SJCRH30 (cell line): ENCODE measurements around the gene UBE2J2. TPM values are rescaled to one million over a fixed set of nuclear protein-coding genes. Genes with fewer than 3 reads are reported as not detected.
A peak's percentile ranks its signal among the peaks of the same experiment; 100 is the strongest.
"Not testable (repeated sequence)": the region's sequence is repeated elsewhere in the genome, so short reads cannot be mapped to it uniquely, and the experiment has no call there.

Experiments
- DNase-seq, 2 experiments: peaks; one replicate each; pipeline ENCODE4 v3.0.0-alpha.2; 2015 to 2020
- H3K27ac ChIP-seq: fragments of 250-450 bp; sonication (Bioruptor Pico); 2 replicates; pipeline ENCODE4 v1.5.1; 2020; ENCODE audit warnings: mild to moderate bottlenecking, moderate library complexity
- H3K27me3 ChIP-seq: fragments of 250-450 bp; sonication (Bioruptor Pico); 2 replicates; pipeline ENCODE4 v1.5.1; 2020; ENCODE audit warnings: mild to moderate bottlenecking, moderate library complexity
- H3K36me3 ChIP-seq: fragments of 250-450 bp; sonication (Bioruptor Pico); 2 replicates; pipeline ENCODE4 v1.5.1; 2020; ENCODE audit warnings: mild to moderate bottlenecking, moderate library complexity
- H3K4me1 ChIP-seq: fragments of 250-450 bp; sonication (Bioruptor Pico); 2 replicates; pipeline ENCODE4 v1.5.1; 2020; ENCODE audit warnings: mild to moderate bottlenecking, moderate library complexity
- H3K4me3 ChIP-seq: fragments of 250-450 bp; sonication (Bioruptor Pico); 2 replicates; pipeline ENCODE4 v1.5.1; 2020; ENCODE audit warnings: mild to moderate bottlenecking, moderate library complexity
- H3K9me3 ChIP-seq: fragments of 250-450 bp; sonication (Bioruptor Pico); replicated peaks from 2 replicates; pipeline ENCODE4 v1.5.1; 2020; ENCODE audit warnings: mild to moderate bottlenecking, moderate library complexity
- total RNA-seq: library from RNA; depleted of rRNA; stranded (reverse); fragments of >200 nt; shearing (Covaris generic); gene quantifications from 2 replicates; pipeline ENCODE4 v1.2.3, GENCODE V29; 2014

The UBE2J2 gene
- total RNA-seq, 1 experiment from 2014 or later, result 115 TPM

DNA sequence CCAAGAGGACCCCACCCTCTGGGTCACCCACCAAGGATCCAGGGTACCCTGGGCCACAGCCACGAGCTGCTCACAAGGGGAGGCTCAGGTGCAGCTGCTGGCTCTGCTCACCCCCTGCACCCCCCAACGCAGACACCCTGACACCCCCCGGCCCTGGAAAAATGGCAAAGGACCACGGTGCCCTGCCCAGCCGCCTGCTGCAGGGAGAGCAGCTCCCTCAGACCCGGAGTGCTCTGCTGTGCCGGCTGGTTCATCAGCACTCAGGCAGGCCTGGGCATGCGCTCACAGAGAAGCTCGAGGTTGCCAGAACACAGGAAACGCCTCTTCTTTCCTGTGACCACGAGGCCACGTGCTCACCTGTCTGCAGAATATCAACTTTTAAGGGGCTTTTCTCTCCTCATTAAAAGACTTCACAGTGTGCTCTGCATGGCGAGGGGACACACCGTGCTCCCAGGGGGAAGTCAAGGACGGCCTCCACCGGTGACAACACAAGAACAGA lies 22.8 kb downstream of the UBE2J2 start:
- peak in 1 of 2 experiments; percentile 47 for DNase-seq
- Histone ChIP-seq H3K4me1 (peaks cover 4% of the 10 kb centered on the region; the same call in 1 of the 2 replicates), H3K36me3 (peaks cover 20% of the 10 kb centered on the region), H3K27me3 (no peaks in the 10 kb centered on the region), H3K9me3 (no peaks in the 10 kb centered on the region), H3K27ac (no peak overlapping the region), H3K4me3 (no peak overlapping the region)

GRCh38 chr1:1248009-1248913 lies 25.4 kb downstream of the UBE2J2 start:
- H3K4me1 ChIP-seq, H3K36me3 ChIP-seq, DNase-seq, H3K27ac ChIP-seq, H3K27me3 ChIP-seq, H3K9me3 ChIP-seq, H3K4me3 ChIP-seq: not testable (repeated sequence)

DNA sequence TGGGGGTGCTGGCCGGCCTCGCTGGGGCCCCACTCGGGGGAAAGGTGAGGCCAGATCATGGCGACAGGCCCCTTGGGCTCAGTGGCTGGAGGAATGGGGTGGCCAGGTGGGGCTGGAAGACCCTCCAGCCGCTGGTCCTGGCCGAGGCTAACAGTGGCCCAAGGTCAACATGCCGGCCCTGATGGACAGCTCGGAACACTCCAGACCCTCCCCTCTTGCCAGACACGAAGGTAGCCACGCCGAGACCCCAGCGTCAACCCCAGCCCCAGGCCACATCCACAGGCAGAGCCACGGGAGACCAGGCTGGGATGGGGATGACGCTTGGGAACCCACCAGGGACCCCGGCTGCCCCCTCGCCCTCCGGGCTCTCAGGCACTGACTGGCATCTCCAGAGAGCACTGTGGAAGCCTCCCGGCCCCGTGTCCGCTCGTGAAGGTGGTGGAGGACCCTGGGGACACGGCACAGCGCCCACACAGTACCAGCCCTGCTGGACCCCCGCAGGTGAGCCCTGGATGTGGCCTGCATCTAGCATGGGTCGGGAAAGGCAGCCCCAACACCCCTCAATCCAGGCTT lies 26.2 kb downstream of the UBE2J2 start:
- Histone ChIP-seq H3K36me3 (no peaks in the 10 kb centered on the region), H3K4me3 (no peak overlapping the region), H3K27ac (no peak overlapping the region), H3K9me3 (no peaks in the 10 kb centered on the region), H3K4me1 (peaks cover 4% of the 10 kb centered on the region; the same call in 1 of the 2 replicates), H3K27me3 (peaks cover 8% of the 10 kb centered on the region; the same call in 1 of the 2 replicates)
- DNase-seq, result no peak

GRCh38 chr1:1246577-1247340 lies 26.9 kb downstream of the UBE2J2 start, which contains the start of gene C1QTNF12:
Gene C1QTNF12, minus strand, starts transcription at chr1:1246722. Its CDS starts 32 bp downstream, at chr1:1246690.
- H3K27me3 ChIP-seq, result peaks cover 14% of the 10 kb centered on the region; the same call in 1 of the 2 replicates
- H3K9me3 ChIP-seq, result no peaks in the 10 kb centered on the region
- DNase-seq, result no peak
- no peak within 1 kb of the TSS for H3K27ac ChIP-seq
- H3K4me1 ChIP-seq, result peaks cover 4% of the 10 kb centered on the region; the same call in 1 of the 2 replicates
- no peak within 1 kb of the TSS for H3K4me3 ChIP-seq
- no peaks in the 10 kb centered on the region for H3K36me3 ChIP-seq

- Histone ChIP-seq H3K27ac (no peak overlapping the region), H3K27me3 (peaks cover 22% of the 10 kb centered on the region), H3K4me3 (no peak overlapping the region), H3K4me1 (peaks cover 3% of the 10 kb centered on the region; the same call in 1 of the 2 replicates), H3K36me3 (no peaks in the 10 kb centered on the region), H3K9me3 (no peaks in the 10 kb centered on the region)
- no peak for DNase-seq
These were observed 27.7 kb downstream of the UBE2J2 start for GRCh38 chr1:1245817-1246576.

DNA sequence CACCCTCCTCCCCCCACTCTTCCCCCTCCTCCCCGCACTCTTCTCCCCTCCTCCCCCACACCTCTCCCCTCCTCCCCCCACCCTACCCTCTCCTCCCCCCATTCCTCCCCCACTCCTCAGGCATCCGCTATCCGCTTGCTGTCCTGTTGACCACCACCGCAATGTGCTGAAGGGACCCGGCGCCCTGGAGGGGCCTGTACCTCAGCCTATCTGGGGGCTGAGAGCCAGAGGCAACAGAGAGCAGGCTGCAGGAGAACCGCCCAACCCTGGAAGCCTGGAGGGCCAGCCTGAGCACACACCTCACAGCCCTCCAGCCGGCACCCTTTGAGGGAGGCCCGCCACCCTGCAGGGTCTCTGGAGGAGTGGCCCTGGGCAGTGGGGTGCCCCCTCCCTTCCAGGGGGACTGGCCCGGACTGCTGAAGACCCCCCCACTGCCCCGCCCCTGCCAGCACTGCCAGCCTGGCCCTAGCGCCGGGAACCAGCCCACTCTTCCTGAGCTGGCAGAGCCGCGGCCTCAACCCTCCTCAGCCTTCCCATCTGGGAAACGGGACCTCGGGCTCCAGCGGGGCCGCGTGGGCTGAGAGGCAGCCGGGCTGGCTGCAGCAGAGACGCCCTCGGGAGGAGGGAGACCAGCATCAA lies 28.4 kb downstream of the UBE2J2 start:
- no peak for DNase-seq
- Histone ChIP-seq H3K27ac (no peak overlapping the region), H3K4me3 (no peak overlapping the region), H3K9me3 (no peaks in the 10 kb centered on the region), H3K4me1 (no peaks in the 10 kb centered on the region), H3K36me3 (no peaks in the 10 kb centered on the region), H3K27me3 (peaks cover 25% of the 10 kb centered on the region)

GRCh38 chr1:1244192-1244811 lies 29.4 kb downstream of the UBE2J2 start:
- H3K27me3 ChIP-seq, result peaks cover 35% of the 10 kb centered on the region
- H3K4me3 ChIP-seq, result no peak overlapping the region
- no peaks in the 10 kb centered on the region; the same call in 1 of the 2 replicates for H3K4me1 ChIP-seq
- no peaks in the 10 kb centered on the region for H3K36me3 ChIP-seq
- H3K9me3 ChIP-seq, result no peaks in the 10 kb centered on the region
- no peak overlapping the region for H3K27ac ChIP-seq
- DNase-seq, result peak in 1 of 2 experiments; percentile 49

DNA sequence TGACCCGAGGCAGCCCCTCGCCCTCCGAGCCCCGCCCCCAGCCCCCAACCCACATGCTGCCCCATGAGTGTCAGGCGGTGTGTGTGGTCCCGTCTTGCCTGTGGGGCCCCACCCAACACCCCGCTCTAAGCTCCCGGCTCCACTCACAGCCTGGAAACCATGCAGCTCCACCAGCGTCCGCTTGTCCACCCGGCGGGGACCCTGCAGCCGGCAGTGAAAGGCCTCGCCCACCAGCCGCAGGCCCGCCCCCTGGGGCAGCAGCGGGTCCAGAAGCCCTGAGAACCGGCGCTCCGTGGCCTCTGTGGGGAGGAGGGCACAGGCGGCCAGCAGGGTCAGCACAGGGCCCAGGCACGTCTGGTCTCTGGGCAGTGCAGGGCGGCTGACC lies 29.9 kb downstream of the UBE2J2 start:
- DNase-seq, result peak; percentile 57 to 58

GRCh38 chr1:1243266-1243660 lies 30.4 kb downstream of the UBE2J2 start:
- peaks cover 45% of the 10 kb centered on the region for H3K27me3 ChIP-seq
- no peak overlapping the region for H3K27ac ChIP-seq
- DNase-seq, result no peak
- H3K36me3 ChIP-seq, result no peaks in the 10 kb centered on the region
- no peaks in the 10 kb centered on the region for H3K9me3 ChIP-seq
- H3K4me1 ChIP-seq, result peaks cover 7% of the 10 kb centered on the region
- H3K4me3 ChIP-seq, result no peak overlapping the region

More for the DNA sequence above, 29.9 kb downstream of the UBE2J2 start:
- peaks cover 2% of the 10 kb centered on the region; the same call in 1 of the 2 replicates for H3K4me1 ChIP-seq
- no peak overlapping the region for H3K4me3 ChIP-seq
- peaks cover 40% of the 10 kb centered on the region for H3K27me3 ChIP-seq
- no peak overlapping the region for H3K27ac ChIP-seq
- H3K36me3 ChIP-seq, result no peaks in the 10 kb centered on the region
- no peaks in the 10 kb centered on the region for H3K9me3 ChIP-seq

GRCh38 chr1:1242461-1243265 lies 31.0 kb downstream of the UBE2J2 start:
- H3K27ac ChIP-seq, result no peak overlapping the region
- peaks cover 51% of the 10 kb centered on the region for H3K27me3 ChIP-seq
- no peak overlapping the region for H3K4me3 ChIP-seq
- H3K9me3 ChIP-seq, result no peaks in the 10 kb centered on the region
- peaks cover 13% of the 10 kb centered on the region for H3K4me1 ChIP-seq
- H3K36me3 ChIP-seq, result no peaks in the 10 kb centered on the region
- no peak for DNase-seq

GRCh38 chr1:1241588-1242219 lies 31.9 kb downstream of the UBE2J2 start:
- H3K9me3 ChIP-seq, result no peaks in the 10 kb centered on the region

GRCh38 chr1:1240822-1241587 lies 32.6 kb downstream of the UBE2J2 start:
- Histone ChIP-seq H3K36me3 (no peaks in the 10 kb centered on the region), H3K4me3 (no peak overlapping the region), H3K9me3 (no peaks in the 10 kb centered on the region), H3K4me1 (peaks cover 30% of the 10 kb centered on the region), H3K27me3 (peaks cover 56% of the 10 kb centered on the region), H3K27ac (no peak overlapping the region)
- DNase-seq, result peak in 1 of 2 experiments; percentile 48

More at GRCh38 chr1:1241588-1242219, 31.9 kb downstream of the UBE2J2 start:
- no peak for DNase-seq
- Histone ChIP-seq H3K4me1 (peaks cover 23% of the 10 kb centered on the region), H3K27ac (no peak overlapping the region), H3K36me3 (no peaks in the 10 kb centered on the region), H3K4me3 (no peak overlapping the region), H3K27me3 (peaks cover 56% of the 10 kb centered on the region)
